Mesothelial cell of epicardium (in vitro differentiated cells): ENCODE results near the gene RYR1. TPM values are rescaled to one million over a fixed set of nuclear protein-coding genes. Genes with fewer than 3 reads are reported as not detected.
"Not testable (repeated sequence)": the region's sequence is repeated elsewhere in the genome, so short reads cannot be mapped to it uniquely, and the experiment has no call there.

Source experiments
- DNase-seq, 2 experiments: peaks; one replicate each; pipeline ENCODE4 v3.0.0; 2021; ENCODE audit warnings: low spot score in 2 of 2; ENCODE audit not compliant: unreplicated experiment in 2 of 2
- H3K27ac Mint-ChIP-seq: 2 replicates; pipeline ENCODE4 v1.8.0; 2021; ENCODE audit warnings: mixed read lengths
- H3K27me3 Mint-ChIP-seq: 2 replicates; pipeline ENCODE4 v1.8.0; 2021; ENCODE audit warnings: low read depth, mixed read lengths
- H3K36me3 Mint-ChIP-seq: 2 replicates; pipeline ENCODE4 v1.8.0; 2021; ENCODE audit warnings: mixed read lengths
- H3K4me1 Mint-ChIP-seq: 2 replicates; pipeline ENCODE4 v1.8.0; 2021; ENCODE audit warnings: mixed read lengths
- H3K4me3 Mint-ChIP-seq: 2 replicates; pipeline ENCODE4 v1.8.0; 2021; ENCODE audit warnings: mild to moderate bottlenecking, moderate library complexity, mixed read lengths
- H3K9me3 Mint-ChIP-seq: 2 replicates; pipeline ENCODE4 v1.8.0; 2021; ENCODE audit warnings: mixed read lengths
- CTCF ChIP-seq: fragments of 200-600 bp; sonication (generic); IDR thresholded peaks from one replicate; pipeline ENCODE4 v1.5.0; 2021; ENCODE audit warnings: antibody characterized with exemption; ENCODE audit not compliant: unreplicated experiment
- total RNA-seq: library from RNA; stranded (reverse); gene quantifications from 3 replicates; pipeline ENCODE4 v1.2.1, GENCODE V29; 2021

The RYR1 gene
- total RNA-seq, 1 donor from 2014 or later: 0.27 TPM

GRCh38 chr19:38402623-38402966 is 30.9 kb upstream of the RYR1 start:
- Mint-ChIP-seq H3K27ac (peak overlapping the region; percentile 82), H3K9me3 (no peaks in the 10 kb centered on the region), H3K4me1 (peaks cover 2% of the 10 kb centered on the region), H3K36me3 (peaks cover 3% of the 10 kb centered on the region), H3K27me3 (peaks cover 15% of the 10 kb centered on the region), H3K4me3 (peak overlapping the region; percentile 81)
- TF ChIP-seq CTCF: no peak
- DNase-seq: no peak

- peak within 1 kb of the TSS; percentile 82 for H3K27ac Mint-ChIP-seq
- H3K27me3 Mint-ChIP-seq: peaks cover 15% of the 10 kb centered on the region
- TF ChIP-seq CTCF: peak; percentile 100
Observed at GRCh38 chr19:38402967-38403674, 30.4 kb upstream of the RYR1 start, which contains the start of gene FAM98C. Gene FAM98C (plus strand): TSS chr19:38403093. CDS start chr19:38403154, 61 bp downstream.

GRCh38 chr19:38404858-38405257 is 28.6 kb upstream of the RYR1 start:
- no peaks in the 10 kb centered on the region for H3K9me3 Mint-ChIP-seq

More at GRCh38 chr19:38402967-38403674, 30.4 kb upstream of the RYR1 start, which contains the start of gene FAM98C:
- peak; percentile 96 to 99 for DNase-seq
- H3K4me3 Mint-ChIP-seq: peak within 1 kb of the TSS; percentile 81
- peaks cover 5% of the 10 kb centered on the region for H3K36me3 Mint-ChIP-seq
- peaks cover 2% of the 10 kb centered on the region for H3K4me1 Mint-ChIP-seq
- H3K9me3 Mint-ChIP-seq: no peaks in the 10 kb centered on the region

GRCh38 chr19:38405276-38405675 is 28.2 kb upstream of the RYR1 start:
- peaks cover 6% of the 10 kb centered on the region for H3K27me3 Mint-ChIP-seq

More at GRCh38 chr19:38404858-38405257, 28.6 kb upstream of the RYR1 start:
- Mint-ChIP-seq H3K4me3 (peak overlapping the region; percentile 81), H3K4me1 (peaks cover 4% of the 10 kb centered on the region), H3K27me3 (peaks cover 9% of the 10 kb centered on the region), H3K27ac (no peak overlapping the region), H3K36me3 (peaks cover 8% of the 10 kb centered on the region)
- TF ChIP-seq CTCF: no peak
- DNase-seq: no peak

GRCh38 chr19:38409631-38410133 is 23.8 kb upstream of the RYR1 start:
- Mint-ChIP-seq H3K9me3 (no peaks in the 10 kb centered on the region), H3K27me3 (no peaks in the 10 kb centered on the region), H3K4me3 (no peak overlapping the region), H3K4me1 (peaks cover 3% of the 10 kb centered on the region), H3K36me3 (peaks cover 8% of the 10 kb centered on the region), H3K27ac (no peak overlapping the region)
- TF ChIP-seq CTCF: no peak
- DNase-seq: no peak

More at GRCh38 chr19:38405276-38405675, 28.2 kb upstream of the RYR1 start:
- H3K27ac Mint-ChIP-seq: no peak overlapping the region
- peaks cover 8% of the 10 kb centered on the region for H3K36me3 Mint-ChIP-seq
- H3K9me3 Mint-ChIP-seq: no peaks in the 10 kb centered on the region
- DNase-seq: no peak
- H3K4me1 Mint-ChIP-seq: peaks cover 5% of the 10 kb centered on the region
- no peak for TF ChIP-seq CTCF
- peak overlapping the region; percentile 36 for H3K4me3 Mint-ChIP-seq

GRCh38 chr19:38410407-38410806 is 23.1 kb upstream of the RYR1 start:
- H3K27me3 Mint-ChIP-seq, H3K36me3 Mint-ChIP-seq, DNase-seq, H3K4me3 Mint-ChIP-seq, H3K4me1 Mint-ChIP-seq, H3K9me3 Mint-ChIP-seq, H3K27ac Mint-ChIP-seq: not testable (repeated sequence)
